Kasumi-1 (cell line): Measurements from ENCODE around the gene TEX10.
"Not testable (repeated sequence)": the region's sequence is repeated elsewhere in the genome, so short reads cannot be mapped to it uniquely, and the experiment has no call there.

ENCODE experiments used
- DNase-seq, 2 experiments: peaks; one replicate each; lab custom pipeline; 2025; lab: John Stamatoyannopoulos, UW

The TEX10 gene

GRCh38 chr9:100350188-100350587, 2.6 kb downstream of the TEX10 start:
- no peak for DNase-seq

DNA sequence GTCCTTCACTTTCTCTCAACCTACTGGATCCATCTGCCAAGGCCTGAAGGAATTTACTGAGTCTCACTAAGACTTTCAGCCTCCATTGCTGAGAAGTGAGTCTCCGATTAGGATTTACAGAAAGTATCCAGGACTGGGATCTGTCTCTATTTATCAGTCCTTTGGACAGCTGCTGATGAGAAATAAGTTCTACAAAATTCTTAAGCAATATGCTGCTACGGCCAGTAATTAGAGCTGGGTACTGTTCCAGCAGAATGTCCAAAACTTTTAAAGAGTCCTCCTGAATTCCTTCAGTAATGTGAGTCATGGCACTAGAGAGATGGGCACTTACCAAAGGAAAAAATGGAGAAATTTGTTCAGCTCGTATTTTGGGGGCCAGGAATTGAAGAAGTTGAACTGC, 5.9 kb downstream of the TEX10 start:
- no peak for DNase-seq

- no peak for DNase-seq
These were observed 10.9 kb downstream of the TEX10 start for GRCh38 chr9:100341889-100342288.

DNA sequence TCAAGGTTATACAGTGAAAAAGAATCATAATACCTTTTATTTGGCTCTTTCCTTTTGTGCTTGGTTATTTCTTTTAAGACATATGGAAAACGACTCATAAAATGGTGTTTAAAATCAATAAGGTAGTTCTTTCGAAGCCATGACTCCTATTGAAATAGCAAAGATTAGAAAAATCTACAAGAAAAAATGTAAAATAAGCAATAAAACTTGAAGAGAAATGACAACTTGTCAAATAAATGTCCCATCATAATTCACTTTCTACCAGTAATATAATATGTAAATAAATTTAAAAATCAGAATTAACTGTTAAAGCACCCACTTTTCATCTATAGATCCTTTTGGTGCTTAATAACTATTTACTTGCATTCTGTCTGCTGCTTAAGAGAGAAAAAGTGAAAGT, 12.5 kb downstream of the TEX10 start:
- no peak for DNase-seq

DNA sequence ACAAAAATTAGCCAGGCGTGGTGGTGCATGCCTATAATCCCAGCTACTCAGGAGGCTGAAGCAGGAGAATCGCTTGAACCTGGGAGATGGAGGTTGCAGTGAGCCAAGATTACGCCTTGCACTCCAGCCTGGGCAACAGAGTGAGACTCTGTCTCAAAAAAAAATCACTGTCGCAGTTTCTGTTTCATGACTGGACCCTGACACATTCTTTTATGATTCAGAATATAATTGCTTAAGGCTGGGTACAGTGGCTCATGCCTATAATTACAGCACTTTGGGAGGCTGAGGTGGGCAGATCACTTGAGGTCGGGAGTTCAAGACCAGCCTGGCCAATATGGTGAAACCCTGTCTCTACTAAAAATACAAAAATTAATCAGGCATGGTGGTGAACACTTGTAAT, 14.0 kb downstream of the TEX10 start:
- not testable (repeated sequence) for DNase-seq

GRCh38 chr9:100324594-100325200, 28.0 kb downstream of the TEX10 start:
- DNase-seq = peak; percentile 68 to 88

GRCh38 chr9:100322954-100323536, 29.7 kb downstream of the TEX10 start:
- DNase-seq = peak in 1 of 2 experiments; percentile 38

DNA sequence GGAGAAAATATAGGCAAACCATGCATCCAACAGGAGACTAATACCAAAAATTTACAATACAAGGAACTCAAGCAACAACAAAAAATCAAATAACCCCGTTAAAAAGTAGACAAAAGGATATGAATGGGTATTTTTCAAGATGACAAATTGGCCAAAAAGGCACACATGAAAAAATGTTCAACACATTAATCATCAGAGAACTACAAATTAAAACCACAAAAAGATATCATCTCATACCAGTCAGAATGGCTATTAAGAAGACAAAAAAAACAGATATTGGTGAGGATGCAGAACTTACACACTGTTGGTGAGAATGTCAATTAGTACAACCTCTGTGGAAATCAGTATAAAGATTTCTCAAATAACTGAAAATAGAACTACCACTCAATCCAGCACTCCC, 35.0 kb downstream of the TEX10 start:
- no peak for DNase-seq

DNA sequence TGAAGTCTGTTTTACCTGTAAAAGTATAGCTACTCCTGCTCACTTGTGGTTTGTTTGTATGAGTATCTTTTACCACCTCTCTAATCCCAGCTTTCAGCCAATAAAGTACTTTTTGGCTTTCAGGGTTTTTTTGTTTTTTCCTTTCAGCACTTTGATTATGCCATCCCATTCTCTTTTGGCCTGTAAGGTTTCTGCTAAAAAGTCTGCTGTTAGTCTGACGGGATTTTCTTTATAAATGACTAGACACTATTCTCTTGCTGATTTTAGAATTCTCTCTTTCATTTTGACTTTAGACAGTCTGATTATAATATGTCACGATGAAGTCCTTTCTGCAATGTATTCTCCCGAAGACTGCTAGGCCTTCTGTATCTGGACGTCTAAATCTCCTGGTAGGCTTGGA, 37.2 kb downstream of the TEX10 start:
- DNase-seq = no peak

DNA sequence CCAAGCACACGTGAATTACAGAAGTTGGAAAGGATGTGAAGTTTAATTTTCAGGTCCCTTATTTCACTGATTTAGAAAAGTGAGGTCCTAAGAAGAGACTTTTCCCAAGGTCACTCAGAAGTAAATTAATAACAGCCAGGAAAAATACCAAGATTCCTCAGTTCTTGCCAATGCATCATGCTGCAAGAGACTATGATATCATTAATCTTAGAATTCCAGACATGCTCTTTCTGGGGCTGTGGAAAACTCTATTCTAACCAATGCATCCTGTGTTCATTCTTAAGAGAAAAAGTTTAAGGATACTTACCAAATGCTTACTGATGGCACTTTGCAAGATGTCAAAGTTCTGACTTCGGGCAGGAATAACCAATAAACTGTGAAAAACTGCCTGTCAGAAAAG, 42.8 kb downstream of the TEX10 start:
- DNase-seq = no peak

DNA sequence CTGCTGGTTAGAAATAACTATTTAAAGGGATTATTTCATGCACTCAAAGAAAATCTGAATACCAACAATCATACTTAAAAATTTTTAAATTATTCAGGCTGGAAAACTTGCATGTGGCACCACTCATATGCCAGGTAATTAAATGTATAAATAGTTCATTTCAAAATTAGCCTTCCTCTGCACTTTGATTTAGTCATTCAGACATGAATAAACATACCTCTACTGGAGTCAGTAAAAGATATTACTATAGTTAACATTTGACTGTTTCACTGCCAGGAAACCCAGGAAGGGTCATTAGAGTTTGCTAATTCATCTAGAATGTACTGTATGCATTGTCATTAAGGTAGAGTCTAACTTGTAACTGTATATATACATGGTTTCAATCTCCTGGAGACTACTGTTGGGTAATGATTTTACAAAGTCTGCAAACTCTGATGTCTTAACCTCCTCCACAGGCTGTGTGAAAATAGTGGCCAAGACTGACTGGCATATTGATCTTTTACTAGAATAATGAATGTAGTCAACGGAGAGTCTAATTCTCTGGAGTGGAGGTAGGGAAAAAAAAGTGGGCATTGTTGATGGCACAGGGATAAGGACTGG, 43.7 kb downstream of the TEX10 start:
- no peak for DNase-seq

DNA sequence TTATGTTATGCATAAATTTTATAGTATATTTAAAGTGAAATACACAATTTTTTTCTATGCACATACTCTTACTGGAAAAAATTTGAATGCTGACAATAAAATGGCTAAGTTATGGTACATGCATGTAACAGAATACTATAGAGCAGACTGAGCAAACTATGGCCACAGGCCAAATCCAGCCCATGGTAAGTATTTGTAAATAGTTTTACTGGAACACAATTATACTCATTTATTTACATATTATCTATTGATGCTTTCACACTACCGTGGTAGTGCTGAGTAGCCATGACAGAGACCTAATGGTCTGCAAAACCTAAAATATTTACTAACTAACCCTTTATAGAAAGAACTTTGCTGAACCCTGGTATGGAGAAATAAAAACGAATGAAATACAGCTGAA, 45.7 kb downstream of the TEX10 start:
- no peak for DNase-seq

GRCh38 chr9:100306283-100306682, 46.5 kb downstream of the TEX10 start:
- DNase-seq = no peak

DNA sequence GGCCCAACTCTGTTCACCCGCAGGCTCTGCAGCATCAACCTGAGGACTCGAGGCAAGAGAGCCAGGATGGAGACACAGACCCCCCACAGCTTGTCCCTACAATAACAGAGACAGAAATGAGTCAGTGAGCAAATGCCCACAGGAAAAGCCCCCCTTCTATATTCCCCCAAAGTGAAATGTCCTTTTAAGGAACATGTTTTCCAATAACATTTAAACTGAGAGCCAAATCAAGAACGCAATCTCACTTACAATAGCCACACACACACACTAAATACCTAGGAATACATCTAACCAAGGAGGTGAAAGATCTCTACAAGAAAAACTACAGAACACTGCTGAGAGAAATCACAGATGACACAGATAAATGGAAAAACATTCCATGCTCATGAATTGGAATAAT, 49.0 kb downstream of the TEX10 start:
- DNase-seq = no peak

DNA sequence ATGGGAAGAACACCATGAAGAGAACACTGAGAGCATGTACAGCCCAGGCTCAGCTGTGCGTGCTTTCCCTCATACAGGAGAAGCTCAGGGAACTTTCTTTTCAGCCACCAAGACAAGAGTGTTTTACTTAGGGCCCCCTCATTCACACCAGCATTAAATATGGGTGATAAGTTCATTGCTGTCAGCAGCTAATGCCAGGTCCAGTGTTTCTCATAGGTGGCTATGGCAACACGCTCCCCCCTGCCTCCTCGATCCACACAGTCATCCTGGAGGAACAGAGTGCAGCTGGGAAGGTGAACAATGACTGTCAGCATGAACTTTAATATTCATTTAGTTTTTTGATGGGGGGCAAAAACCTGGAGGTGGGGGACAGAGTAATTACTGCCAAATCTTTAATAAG, 54.4 kb downstream of the TEX10 start:
- DNase-seq = no peak

- no peak for DNase-seq
These were observed 56.3 kb downstream of the TEX10 start for GRCh38 chr9:100296407-100296806.

DNA sequence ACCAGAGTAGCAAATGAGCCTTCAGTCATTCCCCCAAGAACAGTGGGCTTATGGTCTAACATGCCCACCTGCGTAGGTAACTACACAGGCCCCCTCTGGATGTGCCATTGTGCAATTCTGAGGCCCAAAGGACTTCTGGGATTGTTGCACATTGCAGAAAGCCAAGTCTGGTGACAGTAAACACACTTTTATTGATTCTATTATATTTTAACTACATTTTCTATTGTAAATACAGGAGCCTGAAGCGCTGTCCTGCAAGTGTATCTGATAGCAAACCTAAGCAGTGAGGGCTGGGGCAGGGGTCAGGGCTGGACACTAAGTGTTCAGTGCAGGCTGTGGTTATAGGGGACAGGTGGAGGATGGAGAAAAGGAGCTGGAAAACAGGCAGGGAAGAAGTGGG, 57.5 kb downstream of the TEX10 start:
- no peak for DNase-seq

DNA sequence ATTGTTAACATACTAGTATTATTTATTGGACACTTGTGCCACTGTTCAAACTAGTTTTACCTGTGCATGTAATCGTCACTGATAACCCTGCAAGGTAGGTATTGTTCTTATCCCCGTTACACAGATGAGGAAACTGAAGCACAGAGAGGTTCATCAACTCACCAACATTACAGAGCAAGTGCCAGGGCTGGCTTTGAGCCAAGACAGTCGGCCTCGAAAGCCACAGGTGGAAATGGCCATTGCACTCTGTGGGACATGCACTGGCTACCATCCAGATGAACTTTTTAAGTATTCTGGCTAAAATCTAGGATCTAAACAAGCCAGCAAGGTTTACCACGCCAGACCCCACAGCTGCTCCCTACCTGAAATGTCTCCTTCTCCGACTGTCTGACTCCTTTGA, 57.9 kb downstream of the TEX10 start:
- no peak for DNase-seq

DNA sequence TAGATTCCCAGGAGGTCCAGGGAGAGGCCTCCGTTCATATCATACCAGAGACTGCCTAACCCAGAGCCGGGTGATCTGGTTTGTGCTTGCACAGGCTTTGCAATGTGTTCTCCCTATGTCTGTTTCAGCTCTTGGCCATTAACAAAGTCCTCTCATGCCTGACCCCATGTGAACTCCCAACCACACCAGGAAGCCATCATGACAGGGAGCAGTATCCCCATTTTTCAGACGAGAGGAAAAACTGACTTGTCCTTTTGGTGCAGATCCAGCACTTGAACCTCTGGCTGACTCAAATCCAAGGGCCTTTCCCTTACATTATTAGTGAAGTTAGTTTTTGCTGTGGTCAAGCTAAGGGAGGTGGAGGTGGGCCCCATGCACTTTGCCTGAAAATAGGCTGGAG, 58.4 kb downstream of the TEX10 start:
- DNase-seq = no peak

DNA sequence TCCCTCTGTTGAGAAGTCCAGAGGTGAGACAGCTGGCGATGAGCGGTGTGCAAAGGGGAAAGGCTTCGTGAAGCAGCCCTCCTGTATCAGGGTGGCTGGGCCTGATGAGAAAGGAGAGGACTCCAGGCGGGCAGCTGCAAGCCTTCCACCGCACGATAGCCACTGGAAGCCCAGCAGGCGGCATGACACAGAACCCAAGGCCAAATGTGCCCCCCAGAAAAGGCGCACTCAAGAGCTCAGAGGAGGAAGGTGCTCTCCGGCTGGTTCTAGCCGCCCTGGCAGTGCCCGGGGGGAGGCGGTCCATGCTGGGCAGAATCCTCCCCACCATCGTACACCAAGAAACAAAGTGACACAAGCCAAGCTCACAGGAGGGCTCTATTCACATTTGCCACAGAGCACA, 60.3 kb downstream of the TEX10 start:
- DNase-seq = no peak

- no peak for DNase-seq
These were observed 62.0 kb downstream of the TEX10 start for GRCh38 chr9:100290714-100291113.

GRCh38 chr9:100287186-100287585, 65.6 kb downstream of the TEX10 start:
- no peak for DNase-seq

DNA sequence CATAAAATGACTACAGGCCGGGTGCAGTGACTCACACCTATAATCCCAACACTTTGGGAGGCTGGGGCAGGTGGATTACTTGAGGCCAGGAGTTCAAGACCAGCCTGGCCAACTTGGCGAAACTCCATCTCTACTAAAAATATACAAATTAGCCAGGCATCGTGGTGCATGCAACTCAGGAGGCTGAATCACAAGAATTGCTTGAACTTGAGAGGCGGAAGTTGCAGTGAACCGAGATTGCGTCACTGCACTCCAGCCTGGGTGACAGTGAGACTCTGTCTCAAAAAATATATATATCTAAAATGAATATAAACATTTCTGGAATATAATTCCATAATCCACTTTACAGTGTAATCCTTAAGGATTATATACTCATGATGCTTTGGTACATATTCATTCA, 66.5 kb downstream of the TEX10 start:
- no peak for DNase-seq

DNA sequence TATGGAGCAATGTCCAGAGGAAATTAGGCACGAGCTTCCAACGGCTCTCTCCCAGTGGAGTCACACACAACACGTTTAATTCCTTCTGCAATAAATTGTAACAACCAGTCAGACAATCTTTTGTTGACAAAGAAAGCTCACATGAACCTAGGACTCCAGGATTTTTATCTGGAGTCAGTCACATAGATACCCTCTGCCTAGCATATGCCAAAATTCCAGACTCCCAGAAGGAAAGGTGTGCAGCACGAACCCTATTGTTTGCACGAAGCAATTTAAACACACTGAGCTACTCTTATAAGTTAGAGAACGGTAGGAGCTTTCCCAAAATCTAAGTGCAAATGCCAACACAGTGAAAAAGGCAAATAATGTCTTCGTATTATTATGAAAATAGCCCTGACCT, 67.1 kb downstream of the TEX10 start:
- no peak for DNase-seq
